H1 (cell line): ENCODE results near the gene ZBTB22. TPM values are rescaled to one million over a fixed set of nuclear protein-coding genes. Genes with fewer than 3 reads are reported as not detected.
A peak's percentile ranks its signal among the peaks of the same experiment; 100 is the strongest.

ENCODE experiments used
- CTCF ChIA-PET: fragments of 300-600 bp; sonication (Branson Sonifier 250); formaldehyde crosslinking; loops from one replicate; lab custom pipeline; 2021; ENCODE audit not compliant: partially characterized antibody; lab: Charles Lee
- POLR2A ChIA-PET: fragments of 300-600 bp; sonication (Branson Sonifier 250); formaldehyde crosslinking; loops from one replicate; lab custom pipeline; 2021; ENCODE audit warnings: inconsistent platforms; ENCODE audit not compliant: partially characterized antibody; lab: Charles Lee
- DNase-seq, 2 experiments: peaks; one replicate each; pipeline versions ENCODE4 v3.0.0 to v3.0.0-alpha.2; 2010 to 2022; ENCODE audit warnings: low spot score in 2 of 2, low read depth in 1 of 2, mixed read lengths in 1 of 2
- FAIRE-seq: peaks from 2 replicates; lab custom pipeline; 2011; peaks lifted over from hg19 to GRCh38; lab: Jason Lieb, UNC
- H2AFZ ChIP-seq: 2 replicates; pipeline ENCODE4 v1.8.1; 2012; ENCODE audit warnings: low read length, inconsistent platforms
- H2AK5ac ChIP-seq: 2 replicates; pipeline ENCODE4 v1.6.1; 2013; ENCODE audit warnings: low read depth, low read length
- H2BK120ac ChIP-seq: replicated peaks from 2 replicates; pipeline ENCODE3; 2013; ENCODE audit warnings: low read depth, low read length, inconsistent platforms
- H2BK12ac ChIP-seq: 2 replicates; pipeline ENCODE4 v1.6.1; 2013; ENCODE audit warnings: low read depth, low read length
- H2BK15ac ChIP-seq: 2 replicates; pipeline ENCODE4 v1.6.1; 2013; ENCODE audit warnings: low read length
- H2BK20ac ChIP-seq: 2 replicates; pipeline ENCODE4 v1.6.1; 2013; ENCODE audit warnings: low read length
- H2BK5ac ChIP-seq: 2 replicates; pipeline ENCODE4 v1.6.1; 2013; ENCODE audit warnings: low read depth, low read length
- H3K14ac ChIP-seq: 2 replicates; pipeline ENCODE4 v1.6.1; 2013; ENCODE audit warnings: inconsistent platforms; ENCODE audit not compliant: insufficient read length
- H3K18ac ChIP-seq: 2 replicates; pipeline ENCODE4 v1.6.1; 2013; ENCODE audit warnings: low read length; ENCODE audit errors: extremely low read depth
- H3K23ac ChIP-seq: 2 replicates; pipeline ENCODE4 v1.6.1; 2013; ENCODE audit warnings: inconsistent platforms; ENCODE audit not compliant: insufficient read length
- H3K23me2 ChIP-seq: 2 replicates; pipeline ENCODE4 v1.6.1; 2013; ENCODE audit warnings: low read depth, low read length
- H3K27ac ChIP-seq: 2 replicates; pipeline ENCODE4 v1.6.1; 2011; ENCODE audit warnings: low read depth, low read length, inconsistent platforms
- H3K27me3 ChIP-seq, 4 experiments: replicated peaks in 1 of 4; 1 replicate in 1 of 4; 2 replicates in 3 of 4; pipeline versions ENCODE4 v1.6.1 to v1.8.1; 2011 to 2013; ENCODE audit warnings: low read length in 3 of 4, mild to moderate bottlenecking in 3 of 4, inconsistent platforms in 2 of 4, mixed read lengths in 2 of 4, moderate library complexity in 1 of 4; ENCODE audit not compliant: control insufficient read depth in 3 of 4, insufficient read depth in 3 of 4; ENCODE audit errors: extremely low read depth in 1 of 4
- H3K36me3 ChIP-seq, 4 experiments: 2 replicates each; pipeline versions ENCODE4 v1.6.1 to v1.8.1; 2011 to 2013; ENCODE audit warnings: mild to moderate bottlenecking in 4 of 4, low read length in 3 of 4, moderate library complexity in 2 of 4, control low read depth in 1 of 4, inconsistent platforms in 1 of 4; ENCODE audit not compliant: insufficient read depth in 4 of 4, control insufficient read depth in 2 of 4
- H3K4ac ChIP-seq: replicated peaks from 2 replicates; pipeline ENCODE3; 2013; ENCODE audit warnings: low read length, low read depth, mixed read lengths, inconsistent platforms; ENCODE audit not compliant: insufficient read length
- H3K4me1 ChIP-seq, 4 experiments: replicated peaks in 1 of 4; 1 replicate in 1 of 4; 2 replicates in 3 of 4; pipeline versions ENCODE4 v1.6.1 to v1.8.1; 2011 to 2013; ENCODE audit warnings: low read length in 3 of 4, inconsistent platforms in 2 of 4, mixed read lengths in 1 of 4; ENCODE audit not compliant: insufficient read depth in 4 of 4, control insufficient read depth in 3 of 4
- H3K4me2 ChIP-seq, 2 experiments: 2 replicates each; pipeline versions ENCODE4 v1.6.1 to v1.8.1; 2011 to 2013; ENCODE audit warnings: low read depth in 2 of 2, low read length in 2 of 2, control low read depth in 1 of 2, inconsistent platforms in 1 of 2, mild to moderate bottlenecking in 1 of 2; ENCODE audit not compliant: insufficient read depth in 1 of 2
- H3K4me3 ChIP-seq, 4 experiments: fragments of 200-600, 300-600 bp in 1 of 4; sonication (generic), shearing (Covaris generic), sonication (Bioruptor Twin) in 1 of 4; 2 replicates each; pipeline versions ENCODE4 v1.5.1 to v1.8.1; 2011 to 2016; ENCODE audit warnings: low read length in 4 of 4, low read depth in 3 of 4, control low read depth in 2 of 4, inconsistent platforms in 2 of 4, mild to moderate bottlenecking in 2 of 4, mixed read lengths in 1 of 4, moderate library complexity in 1 of 4; ENCODE audit not compliant: insufficient read depth in 2 of 4; ENCODE audit errors: extremely low read depth in 1 of 4
- H3K56ac ChIP-seq: replicated peaks from 2 replicates; pipeline ENCODE3; 2013; ENCODE audit warnings: low read depth, mild to moderate bottlenecking, mixed read lengths, low read length, inconsistent platforms; ENCODE audit not compliant: insufficient read length
- H3K79me1 ChIP-seq: 2 replicates; pipeline ENCODE4 v1.6.1; 2013; ENCODE audit warnings: low read depth, low read length, control low read depth
- H3K79me2 ChIP-seq, 2 experiments: 2 replicates each; pipeline versions ENCODE4 v1.6.1 to v1.8.1; 2012 to 2013; ENCODE audit warnings: low read length in 2 of 2, mild to moderate bottlenecking in 2 of 2, inconsistent platforms in 1 of 2; ENCODE audit not compliant: insufficient read depth in 2 of 2, control insufficient read depth in 1 of 2
- H3K9ac ChIP-seq, 4 experiments: replicated peaks in 1 of 4; 1 replicate in 1 of 4; 2 replicates in 3 of 4; pipeline versions ENCODE4 v1.6.1 to v1.8.1; 2011 to 2013; ENCODE audit warnings: low read depth in 3 of 4, low read length in 3 of 4, control low read depth in 2 of 4, mild to moderate bottlenecking in 2 of 4, moderate library complexity in 2 of 4, inconsistent platforms in 1 of 4; ENCODE audit errors: extremely low read depth in 1 of 4
- H3K9me3 ChIP-seq, 2 experiments: 2 replicates each; pipeline versions ENCODE4 v1.6.1 to v1.8.1; 2012 to 2013; ENCODE audit warnings: mild to moderate bottlenecking in 2 of 2, moderate library complexity in 2 of 2, control low read depth in 1 of 2, inconsistent platforms in 1 of 2, low read depth in 1 of 2, low read length in 1 of 2, mixed read lengths in 1 of 2; ENCODE audit not compliant: insufficient read depth in 2 of 2
- H4K20me1 ChIP-seq, 2 experiments: replicated peaks in 1 of 2; 2 replicates each; pipeline versions ENCODE3 to v1.8.1; 2011 to 2013; ENCODE audit warnings: inconsistent platforms in 2 of 2, low read length in 2 of 2, mild to moderate bottlenecking in 1 of 2; ENCODE audit not compliant: insufficient read depth in 2 of 2, control insufficient read depth in 1 of 2
- H4K5ac ChIP-seq: 2 replicates; pipeline ENCODE4 v1.6.1; 2013; ENCODE audit warnings: low read length, low read depth, mixed read lengths, inconsistent platforms; ENCODE audit not compliant: insufficient read length
- H4K8ac ChIP-seq: 2 replicates; pipeline ENCODE4 v1.8.0; 2013; ENCODE audit warnings: mild to moderate bottlenecking, moderate library complexity, low read length, inconsistent platforms; ENCODE audit not compliant: insufficient read depth; ENCODE audit errors: extremely low read depth
- H4K91ac ChIP-seq: replicated peaks from 2 replicates; pipeline ENCODE3; 2013; ENCODE audit warnings: low read length, mixed read lengths, inconsistent platforms; ENCODE audit not compliant: insufficient read length
- ATF3 ChIP-seq: IDR thresholded peaks from 2 replicates; pipeline ENCODE4 v1.6.1; 2011; ENCODE audit warnings: low read depth, mild to moderate bottlenecking, low read length; ENCODE audit not compliant: insufficient read depth
- EGR1 ChIP-seq: IDR thresholded peaks from 2 replicates; pipeline ENCODE4 v1.6.1; 2011; ENCODE audit warnings: low read depth, low read length, borderline replicate concordance
- GABPA ChIP-seq: IDR thresholded peaks from 2 replicates; pipeline ENCODE4 v1.6.1; 2011; ENCODE audit warnings: mild to moderate bottlenecking, low read length, moderate library complexity, borderline replicate concordance; ENCODE audit not compliant: insufficient read depth
- NANOG ChIP-seq: IDR thresholded peaks from 2 replicates; pipeline ENCODE4 v1.6.1; 2011; ENCODE audit warnings: low read length, low read depth, mild to moderate bottlenecking, inconsistent platforms; ENCODE audit not compliant: insufficient read depth, poor library complexity, severe bottlenecking
- RAD21 ChIP-seq, 2 experiments: IDR thresholded peaks in 1 of 2; conservative IDR thresholded peaks in 1 of 2; 2 replicates each; pipeline ENCODE4 v1.6.1; 2011; ENCODE audit warnings: low read depth in 2 of 2, low read length in 2 of 2, improper control_type of control experiment in 1 of 2, inconsistent platforms in 1 of 2, mild to moderate bottlenecking in 1 of 2, moderate library complexity in 1 of 2
- WGBS, 2 experiments: shearing (Covaris generic) in 1 of 2; methylation state at CpG; one replicate each; pipeline versions ENCODE4 v1.1.6 to v1.1.7; 2013 to 2015; ENCODE audit warnings: low lambda C conversion rate in 2 of 2, mixed read lengths in 2 of 2, inconsistent platforms in 1 of 2, low coverage in 1 of 2, missing lambda C conversion rate in 1 of 2; ENCODE audit not compliant: insufficient replicate concordance in 2 of 2, insufficient coverage in 1 of 2, insufficient read length in 1 of 2; ENCODE audit errors: extremely low coverage in 1 of 2, missing lambda C conversion rate in 1 of 2; 5-methylcytosine and 5-hydroxymethylcytosine counted together
- polyA plus RNA-seq, 7 experiments: library from polyadenylated mRNA; depleted of rRNA in 3 of 7; stranded (reverse) in 5 of 7; unstranded in 2 of 7; fragments of >200 nt in 5 of 7; fragments of 200-250 nt in 2 of 7; gene quantifications; 1 replicate in 5 of 7; 2 replicates in 1 of 7; 4 replicates in 1 of 7; pipeline versions ENCODE4 v1.2.1 to v1.2.3, GENCODE V29; 2011 to 2013; ENCODE audit warnings: missing spikeins in 2 of 7, mixed read lengths in 2 of 7
- total RNA-seq: library from RNA; stranded (reverse); fragmentation: NEBNext Ultra II Directional; extraction: Animal tissue kit (Norgen Biotek cat#: 25700); gene quantifications from 2 replicates; pipeline ENCODE4 v1.2.1, GENCODE V29; 2021

The ZBTB22 gene
- total and polyA plus RNA-seq, 2 of the 8 experiments (the other 6 are each of a cell fraction or from before 2014, with no cell fraction given) = 7.4 to 9.9 TPM

DNA sequence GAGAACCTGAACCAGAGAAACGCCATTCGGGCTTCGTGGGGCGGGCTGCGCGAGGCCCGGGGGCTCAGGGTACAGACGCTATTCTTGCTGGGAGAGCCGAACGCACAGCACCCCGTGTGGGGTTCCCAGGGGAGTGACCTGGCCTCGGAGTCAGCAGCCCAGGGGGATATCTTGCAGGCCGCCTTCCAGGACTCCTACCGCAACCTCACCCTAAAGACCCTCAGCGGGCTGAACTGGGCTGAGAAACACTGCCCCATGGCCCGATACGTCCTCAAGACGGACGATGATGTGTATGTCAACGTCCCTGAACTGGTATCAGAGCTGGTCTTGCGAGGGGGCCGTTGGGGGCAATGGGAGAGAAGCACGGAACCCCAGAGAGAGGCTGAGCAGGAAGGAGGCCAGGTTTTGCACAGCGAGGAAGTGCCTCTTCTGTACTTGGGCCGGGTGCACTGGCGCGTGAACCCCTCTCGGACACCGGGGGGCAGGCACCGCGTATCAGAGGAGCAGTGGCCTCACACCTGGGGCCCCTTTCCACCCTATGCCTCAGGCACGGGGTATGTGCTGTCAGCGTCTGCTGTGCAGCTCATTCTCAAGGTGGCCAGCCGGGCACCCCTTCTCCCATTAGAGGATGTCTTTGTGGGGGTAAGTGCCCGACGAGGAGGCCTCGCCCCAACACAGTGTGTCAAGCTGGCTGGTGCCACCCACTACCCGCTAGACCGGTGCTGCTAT lies 39.7 kb downstream of the ZBTB22 start:
- no peak overlapping the region for H3K23ac ChIP-seq
- H3K4me1 ChIP-seq = peaks cover 3 to 35% (median 12%) of the 10 kb centered on the region in 4 experiments
- peak overlapping the region in 3 of 4 experiments; percentile 29 to 49 (median 43); a peak in 5 of 7 replicates for H3K9ac ChIP-seq
- H3K18ac ChIP-seq = peak overlapping the region; percentile 79
- no peak overlapping the region for H2BK120ac ChIP-seq
- H3K9me3 ChIP-seq = no peaks in the 10 kb centered on the region
- H3K79me2 ChIP-seq = peaks cover 18 to 26% of the 10 kb centered on the region in 2 experiments
- H4K8ac ChIP-seq = peak overlapping the region; percentile 75
- H3K4me2 ChIP-seq = peak overlapping the region; percentile 86 to 96
- CTCF ChIA-PET = interaction anchor here (0.7 to 8.0 kb wide), 17 partner anchors 12 to 307 kb away, joined by 3 to 81 read pairs (median 3); partner anchors contain the start of genes PFDN6, RGL2, TAPBP and WDR46
- peak overlapping the region; percentile 52 to 81 (median 59) for H3K4me3 ChIP-seq
- H3K4ac ChIP-seq = peak overlapping the region; percentile 66
- DNase-seq = peak in 1 of 2 experiments; percentile 65
- no peak overlapping the region for H3K14ac ChIP-seq
- 0 out of 2 replicates have a peak overlapping the region, but pooled peaks have one; percentile 22 for H3K27ac ChIP-seq
- peak overlapping the region; percentile 65; the same call in 1 of the 2 replicates for H2BK12ac ChIP-seq
- H3K36me3 ChIP-seq = peaks cover 18 to 45% (median 41%) of the 10 kb centered on the region in 4 experiments; a peak in 7 of 8 replicates
- TF ChIP-seq EGR1 = no peak
- no peak for TF ChIP-seq NANOG
- no peak for TF ChIP-seq GABPA
- no peak for TF ChIP-seq ATF3
- TF ChIP-seq RAD21 (IDR thresholded peaks at IDR 0.05 in 1 of 2, conservative IDR thresholded peaks at IDR 0.05 in 1 of 2; ENCODE audit: low read depth in 2 of 2, low read length in 2 of 2) = peak in 1 of 2 experiments; percentile 34; a peak in 2 of 4 replicates
- TF ChIP-seq, all 59 proteins: peak for 1
- Histone ChIP-seq H2AK5ac (peak overlapping the region; percentile 6; the same call in 1 of the 2 replicates), H3K79me1 (peaks cover 6% of the 10 kb centered on the region; the same call in 1 of the 2 replicates), H4K5ac (peak overlapping the region; percentile 69), H3K27me3 (no peaks in the 10 kb centered on the region), H2BK15ac (peak overlapping the region; percentile 12; the same call in 1 of the 2 replicates), H4K91ac (peak overlapping the region; percentile 58), H4K20me1 (peaks cover 13 to 19% of the 10 kb centered on the region in 2 experiments), H2AFZ (no peak overlapping the region), H2BK20ac (no peak overlapping the region), H3K23me2 (peaks cover 20% of the 10 kb centered on the region), H2BK5ac (peak overlapping the region; percentile 86), H3K56ac (peak overlapping the region; percentile 33)
- 23% methylated on average over 35 of the region's 39 CpGs; no CpG with 5 or more reads in 1 of the 2 experiments for WGBS, 2 experiments
- POLR2A ChIA-PET = interaction anchor here (1.0 to 12.0 kb wide), 30 partner anchors 9 to 416 kb away, joined by 3 to 337 read pairs (median 6); partner anchors contain the start of genes BRD2, CUTA, HSD17B8 and PFDN6
- no peak for FAIRE-seq
